Measurements from ENCODE around the gene C2orf49.

Gene C2orf49

GRCh38 chr2:105362862-105363591 is 25.7 kb downstream of the C2orf49 start:
- no peak for DNase-seq (ENCODE audit: low read depth in 3 of 3)

- no peak for DNase-seq (ENCODE audit: low read depth in 3 of 3)
Observed at GRCh38 chr2:105364436-105365139, 27.2 kb downstream of the C2orf49 start.

GRCh38 chr2:105365206-105365605 is 27.9 kb downstream of the C2orf49 start:
- no peak for DNase-seq (ENCODE audit: low read depth in 3 of 3)

GRCh38 chr2:105368759-105369408 is 31.5 kb downstream of the C2orf49 start:
- DNase-seq (ENCODE audit: low read depth in 3 of 3): no peak

- peak; percentile 69 to 74 (median 74) for DNase-seq (ENCODE audit: low read depth in 3 of 3)
Observed at GRCh38 chr2:105369777-105370690, 32.7 kb downstream of the C2orf49 start.

- DNase-seq (ENCODE audit: low read depth in 3 of 3): no peak
Observed at GRCh38 chr2:105371156-105371555, 33.8 kb downstream of the C2orf49 start.

GRCh38 chr2:105371810-105372209 is 34.5 kb downstream of the C2orf49 start:
- DNase-seq (ENCODE audit: low read depth in 3 of 3): no peak

GRCh38 chr2:105373344-105373781 is 36.0 kb downstream of the C2orf49 start:
- no peak for DNase-seq (ENCODE audit: low read depth in 3 of 3)

GRCh38 chr2:105373895-105374401 is 36.6 kb downstream of the C2orf49 start:
- no peak for DNase-seq (ENCODE audit: low read depth in 3 of 3)

GRCh38 chr2:105375001-105375561 is 37.7 kb downstream of the C2orf49 start:
- DNase-seq (ENCODE audit: low read depth in 3 of 3): no peak

- no peak for DNase-seq (ENCODE audit: low read depth in 3 of 3)
Observed at GRCh38 chr2:105376010-105376409, 38.7 kb downstream of the C2orf49 start.

GRCh38 chr2:105376789-105377240 is 39.5 kb downstream of the C2orf49 start:
- no peak for DNase-seq (ENCODE audit: low read depth in 3 of 3)

- DNase-seq (ENCODE audit: low read depth in 3 of 3): no peak
Observed at GRCh38 chr2:105377871-105378270, 40.5 kb downstream of the C2orf49 start.

- no peak for DNase-seq (ENCODE audit: low read depth in 3 of 3)
Observed at GRCh38 chr2:105378276-105378840, 41.0 kb downstream of the C2orf49 start.

- no peak for DNase-seq (ENCODE audit: low read depth in 3 of 3)
Observed at GRCh38 chr2:105378921-105379383, 41.6 kb downstream of the C2orf49 start.

- DNase-seq (ENCODE audit: low read depth in 3 of 3): no peak
Observed at GRCh38 chr2:105379741-105380186, 42.4 kb downstream of the C2orf49 start.

GRCh38 chr2:105380432-105381100 is 43.2 kb downstream of the C2orf49 start:
- no peak for DNase-seq (ENCODE audit: low read depth in 3 of 3)

- no peak for DNase-seq (ENCODE audit: low read depth in 3 of 3)
Observed at GRCh38 chr2:105381101-105381668, 43.8 kb downstream of the C2orf49 start.

GRCh38 chr2:105382177-105382576 is 44.8 kb downstream of the C2orf49 start:
- no peak for DNase-seq (ENCODE audit: low read depth in 3 of 3)

Data from stimulated activated CD4-positive, alpha-beta T cell treated with anti-CD3 and anti-CD28 coated beads, TNF-alpha, amount 100 ng/mL, for 4 hours (primary cell).